GM12865 (cell line): ENCODE measurements around the gene NXPH3.
"Not testable (repeated sequence)": the region's sequence is repeated elsewhere in the genome, so short reads cannot be mapped to it uniquely, and the experiment has no call there.

Experiments
- DNase-seq: peaks from one replicate; pipeline ENCODE4 v3.0.0; 2010; ENCODE audit warnings: low read depth
- H3K4me3 ChIP-seq: 2 replicates; pipeline ENCODE4 v1.5.1; 2011; ENCODE audit warnings: mild to moderate bottlenecking, low read depth, low read length, control low read depth
- CTCF ChIP-seq: IDR thresholded peaks from 2 replicates; pipeline ENCODE4 v1.5.1; 2011; ENCODE audit warnings: low read length, control low read depth, low read depth, inconsistent platforms; ENCODE audit not compliant: insufficient read depth; ENCODE audit errors: missing control alignments

NXPH3 gene

GRCh38 chr17:49549691-49550678 is 25.7 kb upstream of the NXPH3 start:
- DNase-seq = no peak
- no peak for TF ChIP-seq CTCF
- H3K4me3 ChIP-seq = no peak overlapping the region

GRCh38 chr17:49550764-49551163 is 24.9 kb upstream of the NXPH3 start:
- H3K4me3 ChIP-seq, DNase-seq: not testable (repeated sequence)

GRCh38 chr17:49551221-49552069 is 24.2 kb upstream of the NXPH3 start:
- TF ChIP-seq CTCF = no peak

GRCh38 chr17:49552070-49552751 is 23.5 kb upstream of the NXPH3 start:
- no peak for TF ChIP-seq CTCF
- H3K4me3 ChIP-seq = no peak overlapping the region
- no peak for DNase-seq

More at GRCh38 chr17:49551221-49552069, 24.2 kb upstream of the NXPH3 start:
- DNase-seq = no peak
- H3K4me3 ChIP-seq = no peak overlapping the region

- no peak overlapping the region for H3K4me3 ChIP-seq
- DNase-seq = no peak
- no peak for TF ChIP-seq CTCF
Observed at GRCh38 chr17:49553676-49554335, 21.9 kb upstream of the NXPH3 start.

GRCh38 chr17:49554694-49555494 is 20.8 kb upstream of the NXPH3 start:
- DNase-seq = no peak
- H3K4me3 ChIP-seq = no peak overlapping the region

More at GRCh38 chr17:49554694-49555494, 20.8 kb upstream of the NXPH3 start:
- no peak for TF ChIP-seq CTCF
